CD14-positive monocyte (primary cell): Measurements from ENCODE around the gene PTPRU. TPM values are rescaled to one million over a fixed set of nuclear protein-coding genes. Genes with fewer than 3 reads are reported as not detected.

Experiments used
- DNase-seq, 3 donors: peaks; one replicate each; pipeline ENCODE4 v3.0.0-alpha.2; 2011 to 2022
- H2AFZ ChIP-seq: 2 replicates; pipeline ENCODE4 v1.6.0; 2012; ENCODE audit warnings: mild to moderate bottlenecking, low read depth, low read length, inconsistent platforms; ENCODE audit not compliant: insufficient read depth, poor library complexity, severe bottlenecking
- H3K27ac ChIP-seq, 2 donors: 1 replicate in 1 of 2; 2 replicates in 1 of 2; pipeline ENCODE4 v1.5.1; 2012 to 2013; ENCODE audit warnings: low read length in 2 of 2, control low read depth in 1 of 2, inconsistent platforms in 1 of 2, low read depth in 1 of 2, mild to moderate bottlenecking in 1 of 2
- H3K27me3 ChIP-seq, 2 donors: one replicate each; pipeline versions ENCODE4 v1.6.0 to v1.6.1; 2011 to 2013; ENCODE audit warnings: low read length in 2 of 2; ENCODE audit not compliant: control insufficient read depth in 2 of 2, insufficient read depth in 2 of 2
- H3K36me3 ChIP-seq, 2 donors: replicated peaks in 1 of 2; 1 replicate in 1 of 2; 2 replicates in 1 of 2; pipeline versions ENCODE4 v1.5.1 to v1.6.1; 2012 to 2013; ENCODE audit warnings: low read length in 2 of 2, control low read depth in 1 of 2, inconsistent platforms in 1 of 2, mild to moderate bottlenecking in 1 of 2; ENCODE audit not compliant: insufficient read depth in 2 of 2, control insufficient read depth in 1 of 2
- H3K4me1 ChIP-seq, 2 donors: 1 replicate in 1 of 2; 2 replicates in 1 of 2; pipeline versions ENCODE4 v1.5.1 to v1.6.1; 2012 to 2013; ENCODE audit warnings: low read length in 2 of 2, control low read depth in 1 of 2, inconsistent platforms in 1 of 2, mild to moderate bottlenecking in 1 of 2, moderate library complexity in 1 of 2; ENCODE audit not compliant: insufficient read depth in 2 of 2, control insufficient read depth in 1 of 2
- H3K4me2 ChIP-seq: replicated peaks from 2 replicates; pipeline ENCODE3; 2012; ENCODE audit warnings: low read length, moderate library complexity, mild to moderate bottlenecking; ENCODE audit not compliant: poor library complexity, severe bottlenecking; ENCODE audit errors: extremely low read depth
- H3K4me3 ChIP-seq, 3 experiments: fragments of 200-600 bp in 1 of 3; sonication (generic) in 1 of 3; replicated peaks in 1 of 3; 1 replicate in 2 of 3; 2 replicates in 1 of 3; pipeline ENCODE4 v1.5.1; 2011 to 2013; ENCODE audit warnings: low read length in 3 of 3, mild to moderate bottlenecking in 3 of 3, control low read depth in 2 of 3, low read depth in 2 of 3, inconsistent platforms in 1 of 3, moderate library complexity in 1 of 3
- H3K79me2 ChIP-seq: 2 replicates; pipeline ENCODE4 v1.6.0; 2012; ENCODE audit warnings: mild to moderate bottlenecking, control low read depth, inconsistent platforms, low read length, moderate library complexity; ENCODE audit not compliant: insufficient read depth
- H3K9ac ChIP-seq: 2 replicates; pipeline ENCODE4 v1.6.0; 2017; ENCODE audit warnings: low read length, mild to moderate bottlenecking; ENCODE audit not compliant: insufficient read depth, poor library complexity, severe bottlenecking
- H3K9me3 ChIP-seq, 2 donors: replicated peaks in 1 of 2; 1 replicate in 1 of 2; 2 replicates in 1 of 2; pipeline versions ENCODE4 v1.5.1 to v1.6.1; 2012 to 2013; ENCODE audit warnings: low read length in 2 of 2, control low read depth in 1 of 2; ENCODE audit not compliant: control insufficient read depth in 1 of 2, insufficient read depth in 1 of 2
- H4K20me1 ChIP-seq: 2 replicates; pipeline ENCODE4 v1.6.0; 2012; ENCODE audit warnings: mild to moderate bottlenecking, low read length, control low read depth, moderate library complexity; ENCODE audit not compliant: insufficient read depth
- H3K27ac Mint-ChIP-seq, 7 donors: one replicate each; pipeline ENCODE4 v1.8.0; 2020; ENCODE audit warnings: mild to moderate bottlenecking in 7 of 7, mixed read lengths in 7 of 7, moderate library complexity in 6 of 7, inconsistent platforms in 2 of 7
- H3K27me3 Mint-ChIP-seq, 3 donors: one replicate each; pipeline ENCODE4 v1.8.0; 2021 to 2022; ENCODE audit warnings: low read depth in 3 of 3, mild to moderate bottlenecking in 3 of 3, mixed read lengths in 3 of 3, moderate library complexity in 3 of 3, inconsistent platforms in 1 of 3
- H3K36me3 Mint-ChIP-seq, 2 donors: one replicate each; pipeline ENCODE4 v1.8.0; 2020; ENCODE audit warnings: mixed read lengths in 2 of 2, inconsistent platforms in 1 of 2, mild to moderate bottlenecking in 1 of 2
- H3K4me1 Mint-ChIP-seq: one replicate; pipeline ENCODE4 v1.8.0; 2020; ENCODE audit warnings: mild to moderate bottlenecking, mixed read lengths
- H3K4me3 Mint-ChIP-seq, 2 donors: one replicate each; pipeline ENCODE4 v1.8.0; 2020; ENCODE audit warnings: mild to moderate bottlenecking in 2 of 2, mixed read lengths in 2 of 2, moderate library complexity in 1 of 2
- H3K9me3 Mint-ChIP-seq, 7 donors: one replicate each; pipeline ENCODE4 v1.8.0; 2020 to 2022; ENCODE audit warnings: mixed read lengths in 7 of 7, mild to moderate bottlenecking in 6 of 7, moderate library complexity in 6 of 7, inconsistent platforms in 2 of 7
- WGBS: methylation state at CpG from one replicate; pipeline ENCODE4 v1.1.5; 2013; ENCODE audit warnings: missing lambda C conversion rate; ENCODE audit not compliant: insufficient coverage; 5-methylcytosine and 5-hydroxymethylcytosine counted together
- intact Hi-C, 2 donors: fragments of 100-400 bp; cut with micrococcal nuclease; formaldehyde crosslinking; loops; one replicate each; pipeline versions ENCODE4 v1.15.0 to v1.15.1; 2023
- polyA plus RNA-seq, 3 donors: library from polyadenylated mRNA; depleted of rRNA in 1 of 3; unstranded in 2 of 3; stranded (reverse) in 1 of 3; fragments of 300-500 nt in 2 of 3; fragments of >200 nt in 1 of 3; fragmentation: Illumina TruSeq in 2 of 3; gene quantifications; 1 replicate in 2 of 3; 2 replicates in 1 of 3; pipeline ENCODE4 v1.2.3, GENCODE V29; 2012 to 2021
- TF ChIP-seq, protein P1 (sequence below): fragments of 200-600 bp; IDR thresholded peaks from one replicate; pipeline ENCODE4 v1.8.0; 2022; ENCODE audit warnings: antibody characterized with exemption, mild to moderate bottlenecking

PTPRU gene
- polyA plus RNA-seq, 3 donors = 0.42 to 1.4 TPM; not detected in 1

DNA sequence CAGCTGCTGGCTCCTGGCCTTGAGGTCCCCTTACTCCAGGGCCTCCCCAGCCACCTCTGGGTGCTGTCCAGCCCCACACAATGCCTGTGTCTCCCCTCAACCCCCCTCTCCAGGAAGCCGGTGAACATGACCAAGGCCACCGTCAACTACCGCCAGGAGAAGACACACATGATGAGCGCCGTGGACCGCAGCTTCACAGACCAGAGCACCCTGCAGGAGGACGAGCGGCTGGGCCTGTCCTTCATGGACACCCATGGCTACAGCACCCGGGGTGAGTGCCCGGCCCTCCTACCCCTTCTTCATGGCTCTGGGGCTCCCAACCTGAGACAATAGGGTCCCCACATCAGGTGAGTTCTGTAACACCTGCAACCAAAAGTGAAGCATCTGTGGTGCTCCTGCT is 55.4 kb downstream of the PTPRU start:
- H3K27me3 ChIP-seq = no peaks in the 10 kb centered on the region
- Mint-ChIP-seq H3K27me3 (peaks cover 2 to 12% (median 8%) of the 10 kb centered on the region in 3 donors), H3K9me3 (peaks cover 0 to 4% (median 0%) of the 10 kb centered on the region in 7 donors), H3K36me3 (no peaks in the 10 kb centered on the region), H3K4me3 (no peak overlapping the region), H3K4me1 (peaks cover 1% of the 10 kb centered on the region), H3K27ac (no peak overlapping the region)
- H3K27ac ChIP-seq = no peak overlapping the region
- no peaks in the 10 kb centered on the region for H3K9me3 ChIP-seq
- no peaks in the 10 kb centered on the region for H3K79me2 ChIP-seq
- no peak overlapping the region for H3K4me3 ChIP-seq
- H3K36me3 ChIP-seq = no peaks in the 10 kb centered on the region
- no peak for DNase-seq
- H3K9ac ChIP-seq = no peak overlapping the region
- H2AFZ ChIP-seq = no peak overlapping the region
- no peaks in the 10 kb centered on the region for H3K4me1 ChIP-seq
- no peaks in the 10 kb centered on the region for H4K20me1 ChIP-seq
- TF ChIP-seq, protein P1, sequence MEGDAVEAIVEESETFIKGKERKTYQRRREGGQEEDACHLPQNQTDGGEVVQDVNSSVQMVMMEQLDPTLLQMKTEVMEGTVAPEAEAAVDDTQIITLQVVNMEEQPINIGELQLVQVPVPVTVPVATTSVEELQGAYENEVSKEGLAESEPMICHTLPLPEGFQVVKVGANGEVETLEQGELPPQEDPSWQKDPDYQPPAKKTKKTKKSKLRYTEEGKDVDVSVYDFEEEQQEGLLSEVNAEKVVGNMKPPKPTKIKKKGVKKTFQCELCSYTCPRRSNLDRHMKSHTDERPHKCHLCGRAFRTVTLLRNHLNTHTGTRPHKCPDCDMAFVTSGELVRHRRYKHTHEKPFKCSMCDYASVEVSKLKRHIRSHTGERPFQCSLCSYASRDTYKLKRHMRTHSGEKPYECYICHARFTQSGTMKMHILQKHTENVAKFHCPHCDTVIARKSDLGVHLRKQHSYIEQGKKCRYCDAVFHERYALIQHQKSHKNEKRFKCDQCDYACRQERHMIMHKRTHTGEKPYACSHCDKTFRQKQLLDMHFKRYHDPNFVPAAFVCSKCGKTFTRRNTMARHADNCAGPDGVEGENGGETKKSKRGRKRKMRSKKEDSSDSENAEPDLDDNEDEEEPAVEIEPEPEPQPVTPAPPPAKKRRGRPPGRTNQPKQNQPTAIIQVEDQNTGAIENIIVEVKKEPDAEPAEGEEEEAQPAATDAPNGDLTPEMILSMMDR = no peak
- intact Hi-C loops = no loop called here
- no peak overlapping the region for H3K4me2 ChIP-seq
- WGBS = 92% methylated on average over 10 of the region's 10 CpGs

DNA sequence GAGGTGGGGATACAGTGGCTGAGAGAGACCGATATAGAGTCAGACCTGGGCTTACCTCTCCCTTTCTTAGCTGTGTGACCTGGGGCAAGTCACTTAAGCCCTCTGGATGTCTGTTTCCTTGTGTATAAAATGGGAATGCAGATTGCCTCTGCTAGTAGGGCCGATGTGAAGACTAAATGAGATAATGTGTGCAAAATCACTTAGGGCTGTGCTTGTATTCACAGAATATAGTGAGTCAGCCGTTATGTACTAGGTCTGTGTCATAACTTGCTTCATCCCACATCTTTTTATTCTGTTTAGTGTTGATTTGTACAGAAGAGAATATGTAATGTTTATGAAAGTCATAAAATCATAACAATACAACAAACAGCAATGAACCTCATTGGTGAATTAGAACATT is 56.0 kb downstream of the PTPRU start:
- 86% methylated on average over 1 of the region's 3 CpGs for whole genome bisulfite sequencing
- Mint-ChIP-seq H3K27me3 (peaks cover 2 to 12% (median 12%) of the 10 kb centered on the region in 3 donors), H3K4me1 (no peaks in the 10 kb centered on the region), H3K36me3 (no peaks in the 10 kb centered on the region), H3K27ac (no peak overlapping the region), H3K4me3 (no peak overlapping the region), H3K9me3 (peaks cover 0 to 4% (median 0%) of the 10 kb centered on the region in 7 donors)
- no peak for DNase-seq
- TF ChIP-seq, protein P1 = no peak
- Histone ChIP-seq H3K4me3 (no peak overlapping the region), H2AFZ (no peak overlapping the region), H3K4me1 (no peaks in the 10 kb centered on the region), H3K9ac (no peak overlapping the region), H3K4me2 (no peak overlapping the region), H3K27me3 (no peaks in the 10 kb centered on the region), H3K79me2 (no peaks in the 10 kb centered on the region), H3K9me3 (no peaks in the 10 kb centered on the region), H3K27ac (no peak overlapping the region), H4K20me1 (no peaks in the 10 kb centered on the region), H3K36me3 (no peaks in the 10 kb centered on the region)
- intact Hi-C loops = no loop called here
